ENCODE measurements around the gene PPP6R1. TPM values are rescaled to one million over a fixed set of nuclear protein-coding genes. Genes with fewer than 3 reads are reported as not detected.

The PPP6R1 gene
- total and polyA plus RNA-seq, 8 donors, result 19.5 to 112 (median 50.8) TPM

DNA sequence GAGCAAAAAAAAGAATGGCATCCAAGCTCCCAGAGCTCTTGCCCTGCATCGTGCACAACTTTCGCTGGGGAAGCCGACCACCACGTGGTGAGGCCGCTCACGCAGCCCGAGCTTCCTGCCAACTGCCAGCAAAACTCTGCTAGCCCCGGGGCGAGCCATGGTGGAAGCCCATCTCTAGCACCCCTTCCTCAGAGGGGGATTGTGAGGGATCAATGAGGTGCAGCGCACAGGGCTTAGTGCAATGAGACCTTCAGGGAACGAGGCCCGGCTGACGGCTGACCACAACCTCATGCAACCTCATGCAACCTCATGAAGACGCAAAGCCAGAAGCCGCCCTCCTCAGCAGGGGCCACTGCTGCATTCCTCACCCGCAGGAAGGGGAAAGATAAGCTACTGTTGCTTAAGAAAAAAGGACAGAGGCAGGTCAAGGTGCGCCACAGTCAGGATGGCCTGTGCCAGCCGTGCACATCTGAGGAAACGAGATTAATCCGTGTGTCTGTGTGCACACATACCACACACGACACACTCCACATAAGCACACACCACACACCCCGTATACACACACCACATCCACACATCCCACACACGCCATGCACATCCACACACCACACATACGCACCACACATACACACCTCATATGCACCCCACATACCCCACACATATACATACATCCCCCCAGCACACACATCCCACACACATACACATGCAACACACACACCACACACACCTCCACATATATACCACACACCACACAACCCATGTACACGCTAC is 11.5 kb upstream of the PPP6R1 start:
- Histone ChIP-seq H3K27me3 (no peaks in the 10 kb centered on the region), H3K4me3 (no peak overlapping the region), H3K27ac (no peak overlapping the region), H3K4me1 (no peaks in the 10 kb centered on the region), H3K9me3 (no peaks in the 10 kb centered on the region), H3K36me3 (peaks cover 16 to 80% (median 72%) of the 10 kb centered on the region in 4 donors)
- WGBS, 5 donors, result 85 to 92% (median 88%) methylated on average over 13 to 25 of the region's 25 CpGs
- DNase-seq, result no peak
- intact Hi-C loops (cut with DNase I; ENCODE audit: low total_unique reads), result no loop called here
- TF ChIP-seq POLR2A (IDR thresholded peaks at IDR 0.05) (no peak), EP300 (IDR thresholded peaks at IDR 0.05) (no peak), POLR2AphosphoS5 (IDR thresholded peaks at IDR 0.05) (no peak)
- TF ChIP-seq, protein P1, sequence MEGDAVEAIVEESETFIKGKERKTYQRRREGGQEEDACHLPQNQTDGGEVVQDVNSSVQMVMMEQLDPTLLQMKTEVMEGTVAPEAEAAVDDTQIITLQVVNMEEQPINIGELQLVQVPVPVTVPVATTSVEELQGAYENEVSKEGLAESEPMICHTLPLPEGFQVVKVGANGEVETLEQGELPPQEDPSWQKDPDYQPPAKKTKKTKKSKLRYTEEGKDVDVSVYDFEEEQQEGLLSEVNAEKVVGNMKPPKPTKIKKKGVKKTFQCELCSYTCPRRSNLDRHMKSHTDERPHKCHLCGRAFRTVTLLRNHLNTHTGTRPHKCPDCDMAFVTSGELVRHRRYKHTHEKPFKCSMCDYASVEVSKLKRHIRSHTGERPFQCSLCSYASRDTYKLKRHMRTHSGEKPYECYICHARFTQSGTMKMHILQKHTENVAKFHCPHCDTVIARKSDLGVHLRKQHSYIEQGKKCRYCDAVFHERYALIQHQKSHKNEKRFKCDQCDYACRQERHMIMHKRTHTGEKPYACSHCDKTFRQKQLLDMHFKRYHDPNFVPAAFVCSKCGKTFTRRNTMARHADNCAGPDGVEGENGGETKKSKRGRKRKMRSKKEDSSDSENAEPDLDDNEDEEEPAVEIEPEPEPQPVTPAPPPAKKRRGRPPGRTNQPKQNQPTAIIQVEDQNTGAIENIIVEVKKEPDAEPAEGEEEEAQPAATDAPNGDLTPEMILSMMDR (IDR thresholded peaks at IDR 0.05), result no peak

DNA sequence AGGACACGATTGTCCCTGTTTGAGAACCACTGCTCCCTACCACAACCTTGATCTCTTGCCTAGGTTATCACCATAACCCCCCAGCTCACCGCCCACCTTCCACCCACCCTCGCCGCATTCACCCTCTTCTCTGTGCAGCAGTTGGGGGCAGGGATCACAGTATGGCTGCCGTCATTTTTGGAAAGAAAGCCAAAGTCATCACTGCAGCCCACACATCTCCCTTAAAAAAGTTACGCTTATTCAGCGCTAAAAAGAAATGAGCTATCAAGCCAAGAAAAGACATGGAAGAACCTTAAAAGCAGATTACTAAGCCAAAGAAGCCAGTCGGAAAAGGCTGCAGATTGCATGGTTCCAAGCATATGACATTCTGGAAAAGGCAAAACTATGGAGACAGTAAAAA is 10.5 kb upstream of the PPP6R1 start:
- Histone ChIP-seq H3K4me3 (no peak overlapping the region), H3K4me1 (no peaks in the 10 kb centered on the region), H3K9me3 (no peaks in the 10 kb centered on the region), H3K27me3 (no peaks in the 10 kb centered on the region), H3K36me3 (peaks cover 13 to 78% (median 66%) of the 10 kb centered on the region in 4 donors), H3K27ac (no peak overlapping the region)
- no peak for DNase-seq
- TF ChIP-seq, protein P1 (IDR thresholded peaks at IDR 0.05), result no peak
- TF ChIP-seq POLR2A (IDR thresholded peaks at IDR 0.05) (no peak), POLR2AphosphoS5 (IDR thresholded peaks at IDR 0.05) (no peak), EP300 (IDR thresholded peaks at IDR 0.05) (no peak)
- WGBS, 5 donors, result 89 to 96% (median 94%) methylated on average over 8 of the region's 8 CpGs
- intact Hi-C loops (cut with DNase I; ENCODE audit: low total_unique reads), result no loop called here

DNA sequence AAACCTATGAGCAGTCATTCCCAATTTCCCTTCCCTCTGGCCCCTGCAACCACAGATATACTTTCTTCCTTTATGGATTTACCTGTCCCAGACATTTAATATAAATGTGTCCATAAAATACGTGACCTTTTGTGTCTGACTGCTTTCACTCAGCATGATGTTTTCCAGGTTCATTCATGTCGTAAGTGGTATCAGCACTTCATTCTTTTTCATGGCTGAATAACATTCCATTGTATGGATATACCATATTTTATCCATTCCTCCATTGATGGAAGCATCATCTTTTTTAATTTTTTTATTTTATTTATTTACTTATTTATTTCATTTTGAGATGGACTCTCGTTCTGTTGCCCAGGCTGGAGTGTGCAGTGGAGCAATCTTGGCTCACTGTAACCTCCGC is 8.0 kb upstream of the PPP6R1 start:
- 94 to 99% (median 98%) methylated on average over 4 of the region's 4 CpGs for WGBS, 5 donors
- Histone ChIP-seq H3K4me3 (no peak overlapping the region), H3K27ac (no peak overlapping the region), H3K9me3 (no peaks in the 10 kb centered on the region), H3K27me3 (no peaks in the 10 kb centered on the region), H3K36me3 (peaks cover 7 to 60% (median 50%) of the 10 kb centered on the region in 4 donors), H3K4me1 (no peaks in the 10 kb centered on the region)
- intact Hi-C loops (cut with DNase I; ENCODE audit: low total_unique reads), result no loop called here
- no peak for TF ChIP-seq POLR2A (IDR thresholded peaks at IDR 0.05)
- no peak for TF ChIP-seq POLR2AphosphoS5 (IDR thresholded peaks at IDR 0.05)
- TF ChIP-seq, protein P1 (IDR thresholded peaks at IDR 0.05), result no peak
- no peak for TF ChIP-seq EP300 (IDR thresholded peaks at IDR 0.05)
- no peak for DNase-seq

DNA sequence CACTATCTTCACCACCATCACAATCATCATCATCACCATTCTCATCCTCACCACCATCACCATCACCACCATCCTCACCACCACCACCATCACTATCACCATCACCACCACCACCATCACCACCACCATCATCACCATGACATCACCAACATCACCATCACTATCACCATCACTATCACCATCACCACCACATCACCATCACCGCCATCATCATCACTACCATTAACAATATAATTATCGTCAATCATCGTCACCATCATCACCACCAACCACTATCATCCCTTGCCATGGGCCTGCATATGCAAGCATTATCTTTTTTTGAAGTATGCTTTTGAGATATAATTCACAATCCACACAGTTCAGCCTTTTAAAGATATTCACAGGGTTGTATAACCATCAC is 7.6 kb upstream of the PPP6R1 start:
- Histone ChIP-seq H3K4me1 (no peaks in the 10 kb centered on the region), H3K27ac (no peak overlapping the region), H3K4me3 (no peak overlapping the region), H3K27me3 (no peaks in the 10 kb centered on the region), H3K36me3 (peaks cover 7 to 56% (median 46%) of the 10 kb centered on the region in 4 donors), H3K9me3 (no peaks in the 10 kb centered on the region)
- 94 to 98% (median 96%) methylated on average over 3 of the region's 3 CpGs for WGBS, 5 donors
- intact Hi-C loops (cut with DNase I; ENCODE audit: low total_unique reads), result no loop called here
- TF ChIP-seq, protein P1 (IDR thresholded peaks at IDR 0.05), result no peak
- no peak for TF ChIP-seq EP300 (IDR thresholded peaks at IDR 0.05)
- TF ChIP-seq POLR2AphosphoS5 (IDR thresholded peaks at IDR 0.05), result no peak
- TF ChIP-seq POLR2A (IDR thresholded peaks at IDR 0.05), result no peak
- DNase-seq, result no peak

Measured in stomach (tissue), 9 donors.